GM10248 (cell line): ENCODE measurements around the gene VDAC1.

ENCODE experiments used
- CTCF ChIA-PET: fragments of 300-600 bp; sonication (Branson Sonifier 250); formaldehyde crosslinking; extraction: SDS; loops from one replicate; lab custom pipeline; 2021; ENCODE audit warnings: antibody characterized with exemption; lab: Yijun Ruan, JAX
- POLR2A ChIA-PET: fragments of 350-650 bp; sonication (Branson Sonifier 250); formaldehyde crosslinking; extraction: SDS; loops from one replicate; lab custom pipeline; 2020; ENCODE audit warnings: antibody characterized with exemption; lab: Yijun Ruan, JAX
- DNase-seq: peaks from one replicate; pipeline ENCODE4 v3.0.0; 2012; ENCODE audit errors: extremely low spot score
- CTCF ChIP-seq: IDR thresholded peaks from 2 replicates; pipeline ENCODE4 v1.5.1; 2012; ENCODE audit warnings: mild to moderate bottlenecking, low read depth; ENCODE audit errors: extremely low read depth, missing control alignments, control extremely low read depth

VDAC1 gene

GRCh38 chr5:133921979-133922378 lies 82.8 kb downstream of the VDAC1 start:
- CTCF ChIA-PET, result interaction anchor here (0.6 to 1.8 kb wide), 4 partner anchors 13 to 75 kb away, joined by 3 to 5 read pairs (median 4); no protein-coding TSS in a partner anchor
- no peak for TF ChIP-seq CTCF
- POLR2A ChIA-PET, result interaction anchor here (1.3 kb wide), 1 partner anchor 8 kb away, joined by 3 read pairs; no protein-coding TSS in a partner anchor
- no peak for DNase-seq
